Stimulated activated CD8-positive, alpha-beta memory T cell treated with anti-CD3 and anti-CD28 coated beads, Interleukin-12 subunit alpha, Interleukin-12 subunit beta, amount 100 ng/mL, for 24 hours (primary cell): ENCODE data around the gene PABPC3.

Source experiments
- DNase-seq: peaks from one replicate; pipeline ENCODE4 v3.0.0-alpha.2; 2020; ENCODE audit errors: extremely low read depth

The PABPC3 gene

DNA sequence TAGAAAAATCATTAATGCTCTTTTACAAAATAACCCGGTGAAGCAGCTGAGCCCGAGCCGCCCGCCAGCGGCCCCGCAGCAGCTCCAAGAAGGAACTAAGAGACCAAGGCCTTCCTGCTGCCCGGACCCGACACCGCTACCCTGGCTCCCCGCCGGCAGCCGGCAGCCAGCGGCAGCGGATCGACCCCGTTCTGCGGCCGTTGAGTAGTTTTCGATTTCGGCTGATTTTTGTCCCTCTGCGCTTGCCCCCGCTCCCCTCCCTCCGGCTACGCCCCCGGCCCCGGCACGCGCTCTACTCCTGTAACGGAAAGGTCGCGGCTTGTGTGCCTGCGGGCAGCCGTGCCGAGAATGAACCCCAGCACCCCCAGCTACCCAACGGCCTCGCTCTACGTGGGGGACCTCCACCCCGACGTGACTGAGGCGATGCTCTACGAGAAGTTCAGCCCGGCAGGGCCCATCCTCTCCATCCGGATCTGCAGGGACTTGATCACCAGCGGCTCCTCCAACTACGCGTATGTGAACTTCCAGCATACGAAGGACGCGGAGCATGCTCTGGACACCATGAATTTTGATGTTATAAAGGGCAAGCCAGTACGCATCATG is at the start of gene PABPC3:
PABPC3 (plus strand) TSS at position 286 of the 603 bp plus-strand sequence; CDS start at position 349, 63 bp downstream.
- no peak for DNase-seq

DNA sequence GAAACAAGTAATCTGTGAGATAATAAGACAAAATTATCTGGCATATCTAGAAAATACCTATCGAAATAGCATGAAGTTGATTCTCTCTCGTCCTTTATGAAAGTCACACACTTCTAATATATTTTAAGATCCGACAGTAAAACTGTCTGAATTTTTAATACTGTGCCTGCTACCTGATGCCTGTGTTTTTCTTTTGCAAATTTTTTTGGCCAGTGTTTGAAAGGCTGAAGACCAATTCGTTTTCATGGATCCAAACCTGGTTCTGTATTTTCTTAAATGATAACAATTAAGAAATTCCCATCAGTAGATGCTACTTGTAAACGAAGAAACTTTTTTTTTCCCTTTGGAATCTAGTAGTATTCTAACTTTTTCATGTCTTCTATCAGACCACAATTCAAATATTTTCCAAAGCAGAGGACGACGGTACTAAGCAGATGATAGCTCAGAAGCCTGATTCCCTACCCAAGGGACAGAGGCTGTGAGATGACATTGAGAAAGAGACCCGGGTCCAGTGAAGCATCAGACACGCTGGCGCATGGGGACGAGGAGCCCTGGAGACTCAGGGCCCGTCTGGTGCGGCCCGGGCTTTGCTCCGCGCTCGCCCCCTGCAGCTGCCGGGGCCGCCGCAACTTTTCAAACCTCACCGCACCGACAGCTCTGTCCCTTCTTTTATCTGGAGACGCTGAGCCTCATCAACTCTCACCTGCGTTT is 49.5 kb upstream of the PABPC3 start:
- DNase-seq, result no peak

DNA sequence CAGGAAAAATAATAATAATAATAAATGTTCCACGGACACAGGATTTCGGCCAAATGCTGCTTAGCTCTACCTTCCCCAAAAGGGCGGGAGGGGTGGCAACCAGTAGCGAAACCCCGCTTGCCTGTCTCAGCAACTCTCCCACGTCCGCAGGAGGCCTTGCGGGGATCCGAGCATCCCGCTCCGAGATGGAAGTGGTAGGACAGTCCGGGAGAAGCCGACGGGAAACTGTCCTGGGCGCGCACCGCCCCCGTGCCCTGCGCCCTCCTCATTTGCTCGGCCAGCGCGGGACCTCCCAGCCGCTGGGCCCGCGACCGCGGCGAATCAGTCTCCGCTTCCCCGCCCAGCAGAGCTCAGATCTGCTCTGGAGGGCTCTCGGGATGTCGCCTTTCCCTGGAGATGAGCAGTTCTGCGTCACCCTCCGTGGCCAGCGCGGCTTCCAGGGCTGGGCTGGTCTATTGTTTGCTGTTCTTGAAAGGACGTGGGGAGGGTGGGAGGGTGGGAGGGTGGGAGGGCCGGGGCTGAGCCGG is 48.9 kb upstream of the PABPC3 start:
- DNase-seq, result no peak

DNA sequence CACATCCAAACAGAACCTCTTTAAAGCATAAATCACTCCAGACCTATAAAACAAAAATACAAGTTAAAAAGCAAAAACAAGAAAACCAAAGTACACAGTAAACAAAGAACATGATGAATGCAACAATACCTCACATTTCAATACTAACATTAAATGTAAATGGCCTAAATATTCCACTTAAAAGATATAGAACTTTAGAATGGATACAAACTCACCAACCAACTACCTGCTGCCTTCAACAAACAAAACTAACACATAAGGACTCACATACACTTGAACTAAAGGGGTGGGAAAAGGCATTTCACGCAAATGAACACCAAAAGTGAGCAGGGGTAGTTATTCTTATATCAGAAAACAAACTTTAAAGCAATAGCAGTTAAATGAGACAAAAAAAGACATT is 44.9 kb upstream of the PABPC3 start:
- no peak for DNase-seq

DNA sequence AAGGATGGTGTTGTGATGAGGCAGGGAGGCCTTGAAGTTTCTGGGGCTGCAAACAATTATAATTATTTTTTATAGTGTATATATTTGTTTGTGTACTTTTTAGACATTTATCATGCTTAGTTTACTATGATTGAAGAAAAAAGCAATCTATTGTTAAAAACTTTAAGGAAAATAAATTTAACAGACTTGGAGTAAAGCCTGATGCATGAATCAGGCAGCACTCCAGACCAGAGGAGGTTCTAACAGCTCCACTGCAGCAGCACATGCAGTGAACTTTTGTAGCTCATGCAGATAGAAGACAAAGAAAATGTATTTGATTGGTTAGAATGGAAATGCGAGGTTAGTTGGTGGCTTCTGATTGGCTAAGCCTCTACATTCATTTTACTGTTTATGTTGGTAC is 36.8 kb upstream of the PABPC3 start:
- DNase-seq, result no peak

DNA sequence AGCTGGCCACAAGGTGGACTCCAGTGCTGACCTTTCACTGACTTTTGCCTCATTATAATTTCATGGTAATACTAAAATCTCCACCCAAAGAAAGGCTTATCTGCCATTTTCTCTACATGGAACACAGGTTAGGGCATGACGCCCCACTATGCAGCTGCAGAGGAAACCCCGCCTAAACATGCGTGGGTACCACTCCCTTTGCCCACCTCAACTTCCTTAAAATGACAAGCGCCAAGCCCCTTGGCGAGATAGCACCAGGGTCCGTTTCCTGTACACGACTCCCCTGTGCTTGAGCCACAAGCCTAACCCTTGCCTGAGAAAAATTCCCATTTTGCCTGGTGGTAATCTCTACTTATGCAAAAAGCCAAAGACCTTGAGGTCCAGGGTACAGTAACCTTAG is 36.0 kb upstream of the PABPC3 start:
- no peak for DNase-seq

DNA sequence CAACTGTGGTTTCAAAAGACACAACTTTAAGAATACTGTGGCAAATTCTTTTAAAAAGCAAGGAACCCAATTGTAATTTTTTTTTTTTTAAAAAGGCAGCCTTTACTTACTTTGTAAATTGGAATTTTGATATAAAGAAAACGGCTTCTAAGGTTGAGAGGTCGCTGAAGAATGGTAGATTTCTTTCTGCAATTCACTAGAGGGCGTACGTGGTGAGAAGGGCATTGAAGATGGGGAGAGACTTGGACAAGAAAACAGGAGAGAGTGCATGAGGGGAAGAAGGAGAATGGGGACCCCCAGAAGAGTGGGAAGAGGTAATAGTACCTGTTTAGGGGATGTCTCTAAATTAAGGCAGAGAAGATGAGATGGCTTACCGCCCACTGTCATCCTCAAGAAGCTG is 33.5 kb upstream of the PABPC3 start:
- no peak for DNase-seq

DNA sequence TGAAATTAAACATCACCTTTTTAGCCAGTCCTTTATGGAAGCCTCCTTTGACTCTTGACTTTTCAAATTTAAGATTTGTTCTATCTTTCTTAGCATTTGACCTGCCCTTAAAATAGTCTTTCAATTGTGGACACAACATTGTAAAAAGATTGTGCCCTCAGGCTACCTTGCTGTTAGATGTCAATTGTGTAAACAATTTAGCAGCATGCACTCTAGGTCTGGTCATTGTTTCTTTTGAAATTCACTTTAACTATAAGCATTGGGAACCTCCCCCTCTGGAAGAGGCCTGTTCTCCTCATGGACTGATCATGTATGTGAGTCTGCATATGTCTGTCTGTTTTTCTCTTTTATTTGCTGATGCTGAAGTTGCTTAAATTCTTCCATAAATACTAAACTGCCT is 31.5 kb upstream of the PABPC3 start:
- no peak for DNase-seq

DNA sequence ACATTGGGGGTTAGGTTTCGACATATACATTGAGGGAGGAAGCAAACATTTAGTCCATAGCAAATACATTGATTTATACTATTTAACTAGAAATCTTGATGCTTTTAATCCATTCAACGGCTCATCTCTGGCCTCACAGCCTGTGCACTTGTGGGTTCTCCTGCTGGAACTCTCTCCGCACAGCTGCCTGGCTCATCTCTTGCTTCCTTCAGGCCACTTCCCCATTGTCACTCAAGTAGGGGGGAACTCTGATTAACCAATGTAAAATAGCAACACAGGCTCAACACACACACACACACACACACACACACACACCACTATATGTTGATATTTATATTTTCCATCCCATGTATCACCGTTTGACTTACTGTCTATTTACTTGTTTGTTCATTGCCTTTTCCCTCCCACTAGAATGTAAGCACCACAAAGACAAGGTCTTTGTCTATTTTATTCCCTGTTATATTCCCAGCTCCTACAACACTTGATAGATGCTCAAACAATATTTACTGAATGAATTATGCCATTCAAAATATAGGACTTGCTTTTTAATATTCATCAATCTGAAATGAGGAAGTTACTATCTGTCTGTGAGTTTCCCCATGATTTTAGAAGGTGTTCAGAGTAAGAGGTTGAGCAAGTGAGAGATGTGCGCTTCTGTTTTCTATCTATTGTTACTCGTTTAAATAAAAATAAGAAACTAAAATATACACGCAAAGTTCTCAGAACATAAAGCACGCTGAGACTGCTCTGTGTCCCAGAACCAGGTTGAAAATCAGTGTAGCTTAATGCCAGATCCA is 29.8 kb upstream of the PABPC3 start:
- DNase-seq, result no peak

DNA sequence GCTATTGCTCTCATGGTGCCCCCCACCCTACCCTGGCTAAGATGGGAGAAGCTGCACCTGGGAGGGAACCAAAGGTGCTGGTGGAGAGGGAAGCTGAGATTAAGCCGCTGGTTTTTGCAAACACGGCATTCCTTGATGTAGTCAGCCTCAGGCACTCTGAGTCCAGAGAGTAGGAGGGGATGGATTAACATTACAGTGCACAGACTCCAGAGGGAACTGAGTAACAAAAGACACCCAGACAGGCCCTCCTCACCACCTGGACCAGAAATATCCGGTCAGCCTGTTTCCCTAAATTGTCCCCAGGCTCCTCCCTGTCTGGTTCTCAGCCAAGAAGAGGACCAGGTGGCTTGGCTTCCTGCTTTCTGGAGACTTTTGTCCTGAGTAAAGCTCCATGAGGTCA is 28.9 kb upstream of the PABPC3 start:
- no peak for DNase-seq

DNA sequence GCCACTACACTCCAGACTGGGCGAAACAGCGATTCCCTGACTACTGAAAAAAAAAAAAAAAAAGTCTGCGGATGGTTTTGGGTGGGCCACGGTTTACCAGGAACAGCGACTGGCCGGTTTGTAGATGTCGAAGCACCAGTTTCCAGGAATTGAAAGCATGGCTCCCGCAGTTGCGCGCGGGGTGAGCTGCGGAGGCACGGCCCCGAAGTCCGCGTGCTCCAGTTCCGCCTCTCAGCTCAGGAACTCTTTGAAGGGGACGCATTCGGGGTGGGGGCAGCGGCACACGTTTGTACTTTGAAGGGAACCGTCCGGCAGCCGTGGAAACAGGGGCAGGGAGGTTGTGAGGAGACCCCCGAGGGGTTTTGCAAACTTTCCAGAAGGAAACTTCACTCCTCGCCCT is 27.1 kb upstream of the PABPC3 start:
- no peak for DNase-seq

DNA sequence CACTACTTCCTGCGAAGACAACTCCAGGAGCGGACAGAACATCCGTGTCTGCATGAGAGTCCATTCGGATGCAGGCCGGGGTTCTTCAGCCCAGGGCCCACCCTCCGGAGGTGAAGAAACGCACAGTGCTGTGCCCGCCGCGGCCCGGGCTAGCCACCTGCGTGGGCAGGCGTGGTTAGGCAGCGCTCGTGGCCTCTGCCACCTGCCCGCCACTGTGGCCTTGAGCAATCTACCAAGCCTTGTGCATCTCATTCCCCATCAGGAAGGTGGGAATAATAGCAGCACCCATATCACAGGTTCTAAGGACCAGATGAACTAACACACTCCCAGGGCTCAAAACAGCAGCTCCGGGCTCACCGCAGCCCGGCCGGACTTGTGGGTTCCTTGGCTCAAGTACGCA is 26.7 kb upstream of the PABPC3 start:
- no peak for DNase-seq

DNA sequence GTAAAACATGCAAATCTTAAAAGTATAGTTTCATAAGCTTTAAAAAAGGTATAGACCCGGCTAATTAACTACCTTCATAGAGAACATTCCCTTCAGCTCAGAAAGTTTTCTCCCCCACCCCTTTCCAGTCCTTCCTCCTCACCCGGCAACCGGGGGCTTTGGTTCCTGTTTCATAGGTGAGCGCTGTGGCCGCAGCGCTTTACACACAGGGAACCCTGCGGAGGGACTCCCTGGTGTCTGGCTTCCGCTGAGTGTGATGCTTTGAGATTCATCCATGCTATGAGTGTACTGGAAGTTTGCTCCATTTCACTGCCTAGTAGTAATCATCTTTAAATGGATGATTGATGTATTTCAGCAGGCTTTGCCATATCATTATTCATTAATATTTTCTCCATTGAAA is 26.0 kb upstream of the PABPC3 start:
- DNase-seq, result no peak

DNA sequence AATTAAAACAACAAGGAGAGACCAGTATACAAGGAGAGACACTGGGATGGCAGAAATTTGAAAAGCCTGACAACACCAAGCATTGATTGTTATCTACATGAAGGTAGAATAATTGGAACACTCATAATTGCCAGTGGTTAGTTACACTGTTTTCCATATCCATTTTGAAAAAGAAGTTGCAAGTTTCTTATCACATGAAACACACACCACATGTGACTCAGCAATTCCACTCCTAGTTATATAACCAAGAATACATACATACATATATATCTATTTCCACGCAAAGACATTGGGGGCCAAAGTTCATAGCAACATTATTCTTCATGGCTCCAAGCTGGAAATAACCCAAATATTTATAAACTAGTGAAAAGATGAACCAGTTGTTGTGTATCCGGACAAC is 15.2 kb upstream of the PABPC3 start:
- DNase-seq, result no peak

DNA sequence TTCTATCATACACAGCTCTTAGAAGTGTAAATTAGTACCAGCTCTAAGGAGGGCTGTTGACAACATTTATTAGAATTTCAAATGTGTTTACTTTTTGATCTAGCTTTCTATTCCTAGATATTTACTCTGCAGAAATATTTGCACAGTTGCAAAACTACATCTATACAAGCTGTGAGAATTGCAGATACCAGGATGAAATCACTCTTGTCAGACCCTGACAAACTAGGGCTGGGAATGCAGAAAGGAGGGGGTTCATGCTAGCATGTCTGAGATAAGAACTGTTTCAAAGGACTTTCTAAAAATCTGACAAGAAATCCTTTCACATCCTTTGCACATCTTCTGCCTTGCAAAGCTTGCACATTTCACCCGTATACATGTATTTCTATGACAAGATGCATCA is 11.8 kb upstream of the PABPC3 start:
- DNase-seq, result no peak

DNA sequence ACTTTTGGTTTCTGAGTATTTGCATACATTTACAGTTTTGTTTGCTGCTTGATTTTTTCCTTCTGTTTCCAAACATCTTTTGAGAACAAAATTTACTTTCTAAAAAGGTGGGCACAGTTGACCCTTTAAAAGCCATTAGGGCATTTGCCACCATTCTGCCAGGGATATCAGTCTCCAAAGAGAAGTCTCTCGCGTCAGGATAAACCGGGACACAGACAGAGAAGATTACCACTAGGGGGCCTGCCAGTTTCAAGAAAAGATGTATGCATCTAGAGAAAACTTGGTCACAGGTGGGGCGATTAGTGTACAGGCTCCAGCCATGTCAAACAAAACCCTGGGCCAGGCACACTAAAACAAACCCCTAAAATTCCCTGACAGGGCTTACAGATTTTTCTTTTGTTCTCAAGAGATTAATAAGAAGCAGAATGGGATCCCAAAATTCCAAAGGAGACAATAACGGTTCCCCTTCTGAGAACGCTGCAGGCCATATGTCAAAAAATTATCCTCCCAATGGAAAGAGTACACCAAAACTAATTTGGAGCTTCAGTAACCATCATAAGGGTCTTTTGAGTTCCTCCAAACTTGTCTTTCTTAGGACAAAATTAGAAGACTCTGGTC is 10.7 kb upstream of the PABPC3 start:
- no peak for DNase-seq

DNA sequence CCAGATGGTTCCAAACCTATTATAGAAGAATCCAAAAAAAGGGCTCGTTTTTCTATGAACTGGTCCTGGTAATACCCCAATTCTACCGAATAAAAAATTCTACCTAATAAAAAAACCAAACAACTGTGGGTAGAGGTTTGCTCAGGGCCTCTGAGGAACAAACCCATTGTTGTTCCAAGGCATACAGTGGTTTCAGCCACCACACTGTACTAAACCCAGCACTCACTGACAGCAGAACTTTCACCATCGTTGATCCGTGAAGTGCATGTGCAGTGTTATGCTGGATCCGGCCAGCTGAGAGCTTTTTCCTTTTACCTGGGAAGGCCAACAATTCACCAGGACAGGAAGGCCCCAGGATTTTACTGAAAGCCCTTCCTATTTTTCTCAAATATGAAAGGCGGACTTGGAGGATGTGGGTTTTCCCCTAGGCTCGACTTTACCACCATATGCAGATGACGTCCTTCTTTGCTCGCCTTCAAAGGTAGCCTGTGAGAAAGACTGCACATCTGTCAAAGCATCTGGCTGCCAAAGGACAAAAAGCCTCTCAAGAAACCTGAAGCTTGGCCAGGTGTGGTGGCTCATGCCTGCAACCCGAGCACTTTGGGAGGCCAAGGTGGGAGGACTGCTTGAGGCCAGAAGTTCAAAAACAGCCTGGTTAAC is 7.2 kb upstream of the PABPC3 start:
- no peak for DNase-seq

DNA sequence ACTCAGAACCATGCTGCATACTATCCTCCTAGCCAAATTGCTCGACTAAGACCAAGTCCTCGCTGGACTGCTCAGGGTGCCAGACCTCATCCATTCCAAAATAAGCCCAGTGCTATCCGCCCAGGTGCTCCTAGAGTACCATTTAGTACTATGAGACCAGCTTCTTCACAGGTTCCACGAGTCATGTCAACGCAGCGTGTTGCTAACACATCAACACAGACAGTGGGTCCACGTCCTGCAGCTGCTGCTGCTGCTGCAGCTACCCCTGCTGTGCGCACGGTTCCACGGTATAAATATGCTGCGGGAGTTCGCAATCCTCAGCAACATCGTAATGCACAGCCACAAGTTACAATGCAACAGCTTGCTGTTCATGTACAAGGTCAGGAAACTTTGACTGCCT is 1.5 kb downstream of the PABPC3 start:
- DNase-seq, result no peak

DNA sequence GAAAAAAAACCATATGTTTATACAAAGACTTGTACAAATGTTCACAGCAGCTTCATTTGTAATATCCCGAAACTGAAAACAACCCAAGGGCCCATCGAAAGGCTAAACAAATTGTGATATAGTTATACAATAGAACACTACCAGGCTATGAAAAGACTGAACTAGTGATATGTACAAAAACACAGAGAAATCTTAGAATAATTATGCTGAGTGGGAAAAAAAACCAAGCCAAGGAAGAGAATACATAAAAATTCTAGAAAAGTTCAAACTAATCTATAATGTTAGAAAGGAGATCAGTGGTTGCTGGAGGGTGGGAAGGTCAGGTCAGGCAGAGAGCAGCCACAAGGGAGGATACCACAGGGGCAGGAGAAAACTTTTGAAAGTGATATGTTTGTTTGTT is 7.8 kb downstream of the PABPC3 start:
- DNase-seq, result no peak

DNA sequence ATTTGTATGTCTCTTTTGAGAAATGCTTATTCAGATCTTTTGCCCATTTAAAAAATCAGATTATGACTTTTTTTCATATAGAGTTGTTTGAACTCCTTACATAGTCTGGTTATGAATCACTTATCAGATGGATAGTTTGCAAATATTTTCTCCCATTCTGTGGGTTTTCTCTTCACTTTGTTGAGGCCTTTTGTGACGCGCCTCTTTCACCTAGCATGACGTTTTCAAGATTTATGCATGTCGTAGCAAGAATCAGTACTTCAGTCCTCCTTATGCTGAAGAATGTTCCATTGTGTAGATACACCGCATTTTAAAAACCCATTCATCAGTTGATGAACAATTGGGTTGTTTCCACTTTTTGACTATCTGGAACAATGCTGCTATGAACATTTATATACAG is 13.4 kb downstream of the PABPC3 start:
- DNase-seq, result no peak

DNA sequence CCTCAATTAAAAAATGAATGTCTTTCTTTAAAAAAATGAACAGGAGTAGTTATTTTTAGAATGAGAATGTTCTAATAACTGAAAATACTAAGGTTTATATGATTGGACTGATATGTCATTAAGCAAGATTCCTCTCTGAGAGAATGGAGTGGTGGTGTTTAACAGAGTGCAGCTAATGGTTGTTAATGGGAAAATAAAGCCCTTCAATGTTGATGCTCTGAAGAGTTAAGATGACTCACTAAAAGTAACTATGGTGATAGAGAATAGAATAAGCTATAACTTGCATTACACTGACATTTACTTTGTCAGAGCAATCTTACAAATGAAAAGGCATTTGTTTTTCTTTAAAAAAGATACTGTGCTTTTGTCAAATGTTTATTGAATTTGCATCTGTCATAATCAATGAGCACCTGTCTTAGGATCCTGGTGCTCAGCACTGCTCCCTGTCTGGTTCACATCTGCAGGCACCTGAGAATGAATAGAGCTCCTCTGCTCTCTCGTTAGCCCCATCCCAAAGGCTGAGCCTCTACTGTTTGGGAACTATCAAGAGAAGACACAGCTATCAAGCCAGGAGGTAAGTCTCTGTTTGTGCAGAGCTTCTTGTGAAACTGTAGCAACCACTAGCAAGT is 15.1 kb downstream of the PABPC3 start:
- no peak for DNase-seq
